Spleen (tissue), 11 donors: Measurements from ENCODE around the gene MYT1. TPM values are rescaled to one million over a fixed set of nuclear protein-coding genes. Genes with fewer than 3 reads are reported as not detected.
"Not testable (repeated sequence)": the region's sequence is repeated elsewhere in the genome, so short reads cannot be mapped to it uniquely, and the experiment has no call there.

ENCODE experiments used
- DNase-seq: peaks from one replicate; pipeline ENCODE4 v3.0.0-alpha.2; 2020
- H3K27ac ChIP-seq, 8 donors: fragments of 200-600 bp; sonication (generic) in 7 of 8; 1 replicate in 4 of 8; 2 replicates in 4 of 8; pipeline versions ENCODE4 v1.5.0 to v1.8.0; 2016 to 2021; ENCODE audit warnings: inconsistent platforms in 4 of 8, mild to moderate bottlenecking in 4 of 8, moderate library complexity in 1 of 8
- H3K27me3 ChIP-seq, 7 donors: fragments of 200-600 bp; sonication (generic) in 6 of 7; replicated peaks in 1 of 7; 1 replicate in 4 of 7; 2 replicates in 3 of 7; pipeline versions ENCODE4 v1.5.0 to v1.8.0; 2016 to 2021; ENCODE audit warnings: inconsistent platforms in 3 of 7, mild to moderate bottlenecking in 1 of 7
- H3K36me3 ChIP-seq, 6 donors: fragments of 200-600 bp; sonication (generic) in 5 of 6; 1 replicate in 4 of 6; 2 replicates in 2 of 6; pipeline versions ENCODE4 v1.5.0 to v1.8.0; 2016 to 2021; ENCODE audit warnings: inconsistent platforms in 2 of 6
- H3K4me1 ChIP-seq, 6 donors: fragments of 200-600 bp; sonication (generic) in 5 of 6; 1 replicate in 3 of 6; 2 replicates in 3 of 6; pipeline versions ENCODE4 v1.5.0 to v1.8.0; 2016 to 2021; ENCODE audit warnings: inconsistent platforms in 3 of 6
- H3K4me3 ChIP-seq, 8 donors: fragments of 200-600 bp; sonication (generic) in 7 of 8; 1 replicate in 4 of 8; 2 replicates in 4 of 8; pipeline versions ENCODE4 v1.5.0 to v1.8.0; 2016 to 2021; ENCODE audit warnings: inconsistent platforms in 4 of 8, mild to moderate bottlenecking in 4 of 8, moderate library complexity in 2 of 8
- H3K9me3 ChIP-seq, 8 donors: fragments of 200-600 bp; sonication (generic) in 7 of 8; 1 replicate in 4 of 8; 2 replicates in 4 of 8; pipeline versions ENCODE4 v1.5.0 to v1.8.0; 2016 to 2021; ENCODE audit warnings: inconsistent platforms in 4 of 8
- POLR2A ChIP-seq, 3 donors: fragments of 450-650 bp; IDR thresholded peaks; one replicate each; pipeline ENCODE4 v1.5.1; 2017; ENCODE audit warnings: antibody characterized with exemption in 3 of 3, mild to moderate bottlenecking in 1 of 3
- POLR2AphosphoS5 ChIP-seq, 3 donors: sonication (generic); formaldehyde crosslinking; IDR thresholded peaks; one replicate each; pipeline ENCODE4 v1.5.1; 2017; ENCODE audit warnings: antibody characterized with exemption in 3 of 3
- WGBS, 5 donors: extraction: QIAGEN DNeasy Blood & Tissue Kit in 3 of 5; methylation state at CpG; one replicate each; pipeline versions ENCODE4 v1.1.5 to v1.1.7; 2013 to 2018; 5-methylcytosine and 5-hydroxymethylcytosine counted together
- intact Hi-C: fragments of 100-400 bp; cut with DNase I; formaldehyde crosslinking; loops from one replicate; pipeline ENCODE4 v1.15.0; 2023; ENCODE audit warnings: low total_unique reads
- polyA plus RNA-seq, 3 donors: library from polyadenylated mRNA; stranded (reverse); fragments of 200-250 nt; gene quantifications; one replicate each; pipeline ENCODE4 v1.2.1, GENCODE V29; 2013
- total RNA-seq, 7 donors: library from RNA; depleted of rRNA in 3 of 7; stranded (reverse); fragments of >200 nt in 3 of 7; fragmentation: NEBNext Ultra II Directional in 4 of 7; extraction: Animal tissue kit (Norgen Biotek cat#: 25700) in 4 of 7; gene quantifications; one replicate each; pipeline versions ENCODE4 v1.1.0 to v1.2.1, GENCODE V29; 2016 to 2021
- TF ChIP-seq, protein P1 (sequence below), 11 experiments: fragments of 200-600 bp in 7 of 11; fragments of 450-650 bp in 4 of 11; sonication (generic) in 4 of 11; IDR thresholded peaks in 8 of 11; conservative IDR thresholded peaks in 3 of 11; 1 replicate in 7 of 11; 2 replicates in 4 of 11; pipeline versions ENCODE4 v1.4.0 to v1.8.0; 2016 to 2021; ENCODE audit warnings: antibody characterized with exemption in 11 of 11, inconsistent platforms in 4 of 11, mild to moderate bottlenecking in 1 of 11
- donor health status: healthy with polysubstance abuse.
- donor health status: DM: no; HTN: no; CAD: no; lungs with moderate emphysema.
- donor health status: DM: no; HTN: no; CAD: no.
- donor health status: Bipolar disorder and iron deficiency.
- donor health status: healthy.
- donor health status: DM: no; HTN: no; CAD: no.
- donor health status: DM: yes; HTN: yes; CAD: no.

MYT1 gene
- total and polyA plus RNA-seq, 10 donors = 0.08 to 2.2 (median 0.60) TPM; not detected in 3

DNA sequence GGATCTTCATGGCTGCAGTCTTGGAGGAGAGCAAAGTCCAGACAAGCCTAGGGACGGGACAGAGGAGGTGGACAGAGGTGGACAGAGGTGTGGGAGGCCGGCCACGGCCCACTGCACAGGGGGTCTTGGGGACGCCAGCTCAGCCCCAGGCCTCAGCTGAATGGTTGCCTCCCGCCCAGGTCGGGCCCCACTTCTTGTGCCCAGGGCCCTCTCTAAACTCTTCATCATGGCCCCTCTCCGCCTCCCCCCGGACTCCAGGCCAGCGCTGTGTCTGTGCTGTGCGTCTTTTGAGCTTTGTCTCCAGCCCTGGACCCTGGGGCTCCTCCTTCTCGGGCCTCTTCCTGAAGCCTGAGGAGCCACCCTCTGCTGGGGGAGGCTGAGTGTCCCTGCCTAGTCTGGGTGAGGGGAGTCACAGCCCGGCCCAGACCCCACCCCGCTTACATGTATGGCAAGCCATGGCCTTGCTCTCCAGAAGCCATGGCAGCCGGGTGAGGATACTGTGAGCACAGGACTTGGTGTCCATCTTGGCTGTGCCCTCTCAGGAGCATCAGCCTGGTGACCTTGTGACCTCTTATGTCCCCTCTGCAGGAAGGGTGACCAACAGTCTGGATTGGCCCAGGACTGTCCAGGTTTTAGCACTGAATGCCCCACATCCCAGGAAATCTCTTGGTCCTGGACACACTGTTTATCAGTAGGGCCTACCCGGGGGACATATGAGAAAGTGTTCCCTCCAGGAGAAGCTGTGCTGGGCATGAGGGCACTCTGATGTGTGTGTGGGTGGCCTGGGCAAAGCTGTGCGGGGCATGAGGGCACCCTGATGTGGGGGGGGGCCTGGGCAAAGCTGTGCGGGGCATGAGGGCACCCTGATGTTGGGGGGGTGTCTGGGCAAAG is 47.5 kb upstream of the MYT1 start:
- DNase-seq = no peak
- peaks cover 0 to 15% (median 11%) of the 10 kb centered on the region in 6 donors for H3K4me1 ChIP-seq
- intact Hi-C loops = no loop called here
- H3K36me3 ChIP-seq = no peaks in the 10 kb centered on the region
- no peaks in the 10 kb centered on the region for H3K9me3 ChIP-seq
- WGBS, 5 donors = 83 to 91% (median 85%) methylated on average over 14 to 17 of the region's 17 CpGs
- peaks cover 0 to 13% (median 6%) of the 10 kb centered on the region in 7 donors for H3K27me3 ChIP-seq
- TF ChIP-seq POLR2AphosphoS5 (IDR thresholded peaks at IDR 0.05) (no peak), POLR2A (IDR thresholded peaks at IDR 0.05) (no peak)
- TF ChIP-seq, protein P1, sequence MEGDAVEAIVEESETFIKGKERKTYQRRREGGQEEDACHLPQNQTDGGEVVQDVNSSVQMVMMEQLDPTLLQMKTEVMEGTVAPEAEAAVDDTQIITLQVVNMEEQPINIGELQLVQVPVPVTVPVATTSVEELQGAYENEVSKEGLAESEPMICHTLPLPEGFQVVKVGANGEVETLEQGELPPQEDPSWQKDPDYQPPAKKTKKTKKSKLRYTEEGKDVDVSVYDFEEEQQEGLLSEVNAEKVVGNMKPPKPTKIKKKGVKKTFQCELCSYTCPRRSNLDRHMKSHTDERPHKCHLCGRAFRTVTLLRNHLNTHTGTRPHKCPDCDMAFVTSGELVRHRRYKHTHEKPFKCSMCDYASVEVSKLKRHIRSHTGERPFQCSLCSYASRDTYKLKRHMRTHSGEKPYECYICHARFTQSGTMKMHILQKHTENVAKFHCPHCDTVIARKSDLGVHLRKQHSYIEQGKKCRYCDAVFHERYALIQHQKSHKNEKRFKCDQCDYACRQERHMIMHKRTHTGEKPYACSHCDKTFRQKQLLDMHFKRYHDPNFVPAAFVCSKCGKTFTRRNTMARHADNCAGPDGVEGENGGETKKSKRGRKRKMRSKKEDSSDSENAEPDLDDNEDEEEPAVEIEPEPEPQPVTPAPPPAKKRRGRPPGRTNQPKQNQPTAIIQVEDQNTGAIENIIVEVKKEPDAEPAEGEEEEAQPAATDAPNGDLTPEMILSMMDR (IDR thresholded peaks at IDR 0.05 in 8 of 11, conservative IDR thresholded peaks at IDR 0.05 in 3 of 11) = no peak
- no peak overlapping the region for H3K27ac ChIP-seq
- H3K4me3 ChIP-seq = no peak overlapping the region

- Histone ChIP-seq H3K27me3 (peaks cover 0 to 16% (median 6%) of the 10 kb centered on the region in 7 donors), H3K4me1 (peaks cover 0 to 15% (median 11%) of the 10 kb centered on the region in 6 donors)
- H3K4me3 ChIP-seq, H3K9me3 ChIP-seq, H3K36me3 ChIP-seq, DNase-seq, intact Hi-C loops, H3K27ac ChIP-seq: not testable (repeated sequence)
- 56 to 96% (median 85%) methylated on average over 2 to 6 of the region's 6 CpGs for WGBS, 5 donors
These were observed 46.8 kb upstream of the MYT1 start for GRCh38 chr20:64117432-64117777.

GRCh38 chr20:64119301-64119680 is 45.0 kb upstream of the MYT1 start:
- no peaks in the 10 kb centered on the region for H3K36me3 ChIP-seq
- no peak for DNase-seq
- TF ChIP-seq POLR2A (IDR thresholded peaks at IDR 0.05) (no peak), POLR2AphosphoS5 (IDR thresholded peaks at IDR 0.05) (no peak)
- TF ChIP-seq, protein P1 (IDR thresholded peaks at IDR 0.05 in 8 of 11, conservative IDR thresholded peaks at IDR 0.05 in 3 of 11) = no peak
- H3K27me3 ChIP-seq = peaks cover 0 to 18% (median 6%) of the 10 kb centered on the region in 7 donors
- intact Hi-C loops = no loop called here
- H3K27ac ChIP-seq = no peak overlapping the region
- H3K9me3 ChIP-seq = no peaks in the 10 kb centered on the region
- 84 to 94% (median 88%) methylated on average over 7 to 8 of the region's 8 CpGs for WGBS, 5 donors
- peaks cover 0 to 15% (median 11%) of the 10 kb centered on the region in 6 donors for H3K4me1 ChIP-seq
- H3K4me3 ChIP-seq = no peak overlapping the region

DNA sequence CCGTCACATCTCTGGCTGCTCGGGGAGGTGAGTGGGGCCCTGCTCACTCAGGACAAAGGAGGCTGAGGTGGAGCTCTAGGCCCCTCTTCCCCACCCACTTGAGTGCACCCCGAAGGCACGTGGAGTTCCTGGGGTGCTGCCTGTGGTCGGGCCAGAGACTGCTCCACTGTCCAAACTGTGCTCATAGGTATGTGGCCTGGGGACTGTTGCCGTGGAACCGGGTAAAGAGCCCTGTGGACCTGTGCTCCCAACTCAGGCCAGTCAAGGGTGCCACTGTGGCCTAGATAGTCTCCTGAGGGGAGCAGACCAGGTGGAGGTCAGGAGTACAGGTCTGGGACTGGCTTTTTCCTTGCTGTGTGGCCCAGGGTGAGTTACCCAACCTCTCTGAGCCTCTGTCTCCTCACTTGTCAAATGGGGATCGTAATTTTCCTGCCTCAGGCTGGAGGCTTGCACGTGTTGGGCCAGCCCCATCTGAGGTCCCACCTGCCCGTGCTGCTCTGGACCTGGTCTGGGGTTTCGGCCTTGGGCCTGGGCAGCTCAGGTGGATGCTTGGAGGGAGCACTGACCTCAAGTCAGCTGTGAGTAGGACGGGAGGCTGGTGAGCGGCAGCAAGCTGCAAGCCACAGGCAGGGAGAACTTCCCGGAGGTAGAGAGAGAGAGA is 44.4 kb upstream of the MYT1 start:
- no peaks in the 10 kb centered on the region for H3K9me3 ChIP-seq
- intact Hi-C loops = loop anchor here (5.0 kb wide), 1 partner anchor 38 kb away; the partner anchor contains the start of genes LKAAEAR1 and OPRL1
- peak overlapping the region in 2 of 8 donors; percentile 17 to 58 for H3K4me3 ChIP-seq
- H3K4me1 ChIP-seq = peaks cover 0 to 15% (median 11%) of the 10 kb centered on the region in 6 donors
- no peaks in the 10 kb centered on the region for H3K36me3 ChIP-seq
- peak overlapping the region in 2 of 8 donors; percentile 40 to 55 for H3K27ac ChIP-seq
- peaks cover 0 to 23% (median 6%) of the 10 kb centered on the region in 7 donors for H3K27me3 ChIP-seq
- no peak for TF ChIP-seq POLR2A (IDR thresholded peaks at IDR 0.05)
- TF ChIP-seq, protein P1 (IDR thresholded peaks at IDR 0.05 in 8 of 11, conservative IDR thresholded peaks at IDR 0.05 in 3 of 11) = no peak
- no peak for TF ChIP-seq POLR2AphosphoS5 (IDR thresholded peaks at IDR 0.05)
- 44 to 68% (median 60%) methylated on average over 9 to 14 of the region's 14 CpGs for WGBS, 5 donors
- peak; percentile 77 for DNase-seq
